Measurements from ENCODE around the gene L1CAM. TPM values are rescaled to one million over a fixed set of nuclear protein-coding genes. Genes with fewer than 3 reads are reported as not detected.

L1CAM gene
- total and polyA plus RNA-seq, 9 of the 15 experiments (the other 6 are each of a cell fraction or from before 2014, with no cell fraction given), result 0.09 to 0.86 (median 0.26) TPM; not detected in 3

DNA sequence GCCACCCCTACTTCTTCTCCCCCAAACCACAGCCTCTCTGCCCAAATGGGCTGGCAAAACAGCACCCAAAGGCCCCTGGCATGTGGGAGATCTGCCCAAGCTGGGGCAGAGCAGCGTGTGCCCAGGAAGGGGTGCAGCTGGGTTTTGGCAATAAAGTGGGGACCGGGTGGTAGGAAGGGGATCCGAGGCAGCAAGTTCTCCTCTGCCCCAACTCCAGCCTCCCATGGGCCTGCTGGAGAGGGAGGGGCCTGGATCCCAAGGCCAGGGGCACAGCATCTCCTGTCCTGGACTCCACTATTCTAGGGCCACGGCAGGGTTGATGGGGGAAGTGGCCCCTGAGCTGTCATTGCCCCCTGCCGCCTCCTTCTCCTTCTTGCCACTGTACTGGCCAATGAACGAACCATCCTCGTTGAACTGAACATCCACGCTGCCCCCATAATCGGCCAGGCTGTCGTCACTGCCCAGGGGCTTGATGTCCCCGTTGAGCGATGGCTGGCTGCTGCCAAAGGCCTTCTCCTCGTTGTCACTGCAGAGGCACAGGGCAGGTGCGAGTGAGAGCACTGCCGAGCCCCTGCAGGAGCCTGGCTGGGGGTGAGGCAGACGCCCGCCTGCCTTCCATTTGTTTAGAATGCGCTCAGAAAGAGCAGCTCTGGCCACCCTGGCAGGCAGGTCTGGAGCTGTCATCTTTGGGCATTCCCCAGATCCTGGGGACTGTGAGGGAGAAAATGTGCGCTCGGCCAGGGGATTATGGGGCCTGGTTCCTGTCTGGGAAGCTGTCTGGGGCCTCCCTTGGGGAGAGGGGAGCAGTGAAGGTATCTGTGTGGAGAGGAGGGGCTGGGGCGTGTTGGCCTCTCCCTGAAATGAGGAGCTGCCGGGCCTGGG is 23.4 kb downstream of the L1CAM start:
- intact Hi-C loops (cut with micrococcal nuclease), result no loop called here
- in situ Hi-C loops (cut with MboI), result no loop called here
- Histone ChIP-seq H3K4me2 (ENCODE audit: insufficient read depth, low read length) (no peak overlapping the region), H3K27me3 (ENCODE audit: control insufficient read depth in 2 of 2, insufficient read depth in 2 of 2, low read length in 2 of 2) (peaks cover 20 to 68% of the 10 kb centered on the region in 2 experiments), H2AFZ (ENCODE audit: low read depth, low read length) (no peak overlapping the region), H3K9me3 (replicated peaks; ENCODE audit: control insufficient read depth, insufficient read depth, low read depth, low read length) (no peaks in the 10 kb centered on the region), H3K4me1 (replicated peaks in 1 of 2; ENCODE audit: control insufficient read depth in 2 of 2, insufficient read depth in 2 of 2, low read length in 2 of 2) (peaks cover 0 to 33% of the 10 kb centered on the region in 2 experiments; a peak in 2 of 5 replicates), H3K9me1 (ENCODE audit: control insufficient read depth, insufficient read depth, low read length) (no peaks in the 10 kb centered on the region), H3K4me3 (no peak overlapping the region), H3K9ac (ENCODE audit: insufficient read depth in 1 of 2, low read depth in 2 of 2, low read length in 2 of 2) (no peak overlapping the region), H3K36me3 (ENCODE audit: control insufficient read depth, insufficient read depth, low read length) (no peaks in the 10 kb centered on the region), H3K79me2 (ENCODE audit: control insufficient read depth, insufficient read depth, low read length) (no peaks in the 10 kb centered on the region), H4K20me1 (replicated peaks; ENCODE audit: control insufficient read depth, insufficient read depth, low read length) (no peaks in the 10 kb centered on the region), H3K27ac (ENCODE audit: extremely low read depth, low read depth, low read length) (no peak overlapping the region)
- ChIA-PET CTCF (ENCODE audit: low intra/inter-chr PET ratio) (no interaction called here), POLR2A (interaction anchor here (0.5 kb wide), 1 partner anchor 189 kb away, joined by 3 read pairs; no protein-coding TSS in a partner anchor)
- 21% methylated on average over 18 of the region's 22 CpGs for WGBS (ENCODE audit: insufficient coverage, low coverage, missing lambda C conversion rate)
- BruUV-seq (replicated peaks), result no TSS peak
- FAIRE-seq, result no peak
- TF ChIP-seq POLR2A (conservative IDR thresholded peaks at IDR 0.05) (no peak), ZNF12 (CRISPR knock-in tag; IDR thresholded peaks at IDR 0.05) (no peak), ZC3H8 (IDR thresholded peaks at IDR 0.05) (no peak), NFIC (IDR thresholded peaks at IDR 0.05) (no peak), E2F3 (CRISPR knock-in tag; IDR thresholded peaks at IDR 0.05) (no peak), CAMTA2 (CRISPR knock-in tag; conservative IDR thresholded peaks at IDR 0.05) (no peak), MNT (conservative IDR thresholded peaks at IDR 0.05) (no peak), ZNF507 (tag; conservative IDR thresholded peaks at IDR 0.05) (no peak), HOMEZ (CRISPR knock-in tag; IDR thresholded peaks at IDR 0.05) (no peak), PTTG1 (tag; IDR thresholded peaks at IDR 0.05; ENCODE audit: low read depth) (no peak)
- TF ChIP-seq, protein P1, sequence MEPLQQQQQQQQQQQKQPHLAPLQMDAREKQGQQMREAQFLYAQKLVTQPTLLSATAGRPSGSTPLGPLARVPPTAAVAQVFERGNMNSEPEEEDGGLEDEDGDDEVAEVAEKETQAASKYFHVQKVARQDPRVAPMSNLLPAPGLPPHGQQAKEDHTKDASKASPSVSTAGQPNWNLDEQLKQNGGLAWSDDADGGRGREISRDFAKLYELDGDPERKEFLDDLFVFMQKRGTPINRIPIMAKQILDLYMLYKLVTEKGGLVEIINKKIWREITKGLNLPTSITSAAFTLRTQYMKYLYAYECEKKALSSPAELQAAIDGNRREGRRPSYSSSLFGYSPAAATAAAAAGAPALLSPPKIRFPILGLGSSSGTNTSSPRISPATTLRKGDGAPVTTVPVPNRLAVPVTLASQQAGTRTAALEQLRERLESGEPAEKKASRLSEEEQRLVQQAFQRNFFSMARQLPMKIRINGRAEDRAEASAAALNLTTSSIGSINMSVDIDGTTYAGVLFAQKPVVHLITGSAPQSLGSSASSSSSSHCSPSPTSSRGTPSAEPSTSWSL (CRISPR knock-in tag; IDR thresholded peaks at IDR 0.05; ENCODE audit: borderline replicate concordance), result no peak
- ATAC-seq, result no peak
- DNase-seq (ENCODE audit: extremely low read depth in 1 of 4, low spot score in 3 of 4), result no peak

All from K562 (cell line).